GM10847 (cell line): ENCODE results near the gene RNF5.

Experiments used
- POLR2A ChIP-seq: IDR thresholded peaks from 2 replicates; pipeline ENCODE4 v1.6.1; 2011; ENCODE audit not compliant: insufficient read length; ENCODE audit errors: extremely low read depth

Gene RNF5

GRCh38 chr6:32149092-32149755 lies 29.0 kb upstream of the RNF5 start:
- TF ChIP-seq POLR2A: no peak

GRCh38 chr6:32149932-32150870 lies 28.0 kb upstream of the RNF5 start:
- TF ChIP-seq POLR2A: no peak

- TF ChIP-seq POLR2A: no peak
Observed at GRCh38 chr6:32151181-32151862, 26.9 kb upstream of the RNF5 start.

GRCh38 chr6:32151863-32152768 lies 26.1 kb upstream of the RNF5 start, which contains the start of gene PRRT1:
Gene PRRT1, minus strand, starts transcription at chr6:32151939. Its CDS starts 112 bp downstream, at chr6:32151827.
- TF ChIP-seq POLR2A: no peak

GRCh38 chr6:32152769-32153563 lies 25.2 kb upstream of the RNF5 start:
- no peak for TF ChIP-seq POLR2A

- TF ChIP-seq POLR2A: no peak
Observed at GRCh38 chr6:32153564-32154513, 24.4 kb upstream of the RNF5 start, which contains the start of gene PPT2. Gene PPT2, plus strand, starts transcription at chr6:32154141. Its CDS starts 454 bp downstream, at chr6:32154595.

- TF ChIP-seq POLR2A: no peak
Observed at GRCh38 chr6:32154514-32155161, 23.6 kb upstream of the RNF5 start.

GRCh38 chr6:32156891-32157290 lies 21.3 kb upstream of the RNF5 start:
- TF ChIP-seq POLR2A: no peak

GRCh38 chr6:32158052-32158451 lies 20.2 kb upstream of the RNF5 start:
- no peak for TF ChIP-seq POLR2A

- TF ChIP-seq POLR2A: no peak
Observed at GRCh38 chr6:32163559-32164258, 14.5 kb upstream of the RNF5 start.

GRCh38 chr6:32164295-32164694 lies 13.9 kb upstream of the RNF5 start, which contains the start of gene EGFL8:
Gene EGFL8, plus strand, starts transcription at chr6:32164595. Its CDS starts 1,571 bp downstream, at chr6:32166166.
- TF ChIP-seq POLR2A: no peak
